Activated B cell treated with CpG ODN at 0.5 μM for 24 hours (primary cell): ENCODE results near the gene GTPBP3. TPM values are rescaled to one million over a fixed set of nuclear protein-coding genes. Genes with fewer than 3 reads are reported as not detected.

ENCODE experiments used
- ATAC-seq: fragments of 200-7000 bp; cut with Tn5 transposase; one replicate; pipeline ENCODE4 v1.10.0; 2021; ENCODE audit warnings: low read depth, mild to moderate bottlenecking, moderate library complexity
- CTCF ChIA-PET: fragments of 350-600 bp; sonication (Branson Sonifier 250); formaldehyde crosslinking; loops from one replicate; lab custom pipeline; 2021; ENCODE audit warnings: antibody characterized with exemption; lab: Charles Lee
- POLR2A ChIA-PET: fragments of 350-600 bp; sonication (Branson Sonifier 250); formaldehyde crosslinking; loops from one replicate; lab custom pipeline; 2021; ENCODE audit warnings: antibody characterized with exemption; lab: Charles Lee
- DNase-seq: peaks from one replicate; pipeline ENCODE4 v3.0.0; 2022
- H3K27ac Mint-ChIP-seq: one replicate; pipeline ENCODE4 v1.8.0; 2020; ENCODE audit warnings: mixed read lengths
- H3K27me3 Mint-ChIP-seq: one replicate; pipeline ENCODE4 v1.8.0; 2021; ENCODE audit warnings: mixed read lengths
- H3K36me3 Mint-ChIP-seq: one replicate; pipeline ENCODE4 v1.8.0; 2021; ENCODE audit warnings: low read depth, mixed read lengths
- H3K4me1 Mint-ChIP-seq: one replicate; pipeline ENCODE4 v1.8.0; 2021; ENCODE audit warnings: mixed read lengths
- H3K4me3 Mint-ChIP-seq: one replicate; pipeline ENCODE4 v1.8.0; 2020; ENCODE audit warnings: mild to moderate bottlenecking, mixed read lengths
- H3K9me3 Mint-ChIP-seq: one replicate; pipeline ENCODE4 v1.8.0; 2020; ENCODE audit warnings: mixed read lengths
- CTCF ChIP-seq: fragments of 200-600 bp; IDR thresholded peaks from one replicate; pipeline ENCODE4 v1.8.0; 2022; ENCODE audit warnings: antibody characterized with exemption, mild to moderate bottlenecking
- intact Hi-C: fragments of 100-400 bp; cut with micrococcal nuclease; formaldehyde crosslinking; loops from one replicate; pipeline ENCODE4 v1.15.1; 2024
- total RNA-seq: library from RNA; stranded (reverse); gene quantifications from 2 replicates; pipeline ENCODE4 v1.2.3, GENCODE V29; 2022

Gene GTPBP3
- total RNA-seq, 1 donor from 2014 or later, result 40.2 TPM

GRCh38 chr19:17330262-17331044 is 6.9 kb upstream of the GTPBP3 start:
- Mint-ChIP-seq H3K4me1 (peaks cover 28% of the 10 kb centered on the region), H3K27ac (no peak overlapping the region), H3K4me3 (peak overlapping the region; percentile 35), H3K36me3 (no peaks in the 10 kb centered on the region), H3K9me3 (no peaks in the 10 kb centered on the region), H3K27me3 (peaks cover 6% of the 10 kb centered on the region)
- DNase-seq (no peak), ATAC-seq (no peak)
- CTCF ChIA-PET, result no interaction called here
- POLR2A ChIA-PET, result interaction anchor here (0.6 to 1.2 kb wide), 3 partner anchors 21 to 102 kb away, joined by 3 to 4 read pairs (median 3); partner anchors contain the start of gene DDA1
- intact Hi-C loops, result loop anchor here (10.0 kb wide), 1 partner anchor 424 kb away; the partner anchor contains the start of gene FCHO1
- no peak for TF ChIP-seq CTCF

DNA sequence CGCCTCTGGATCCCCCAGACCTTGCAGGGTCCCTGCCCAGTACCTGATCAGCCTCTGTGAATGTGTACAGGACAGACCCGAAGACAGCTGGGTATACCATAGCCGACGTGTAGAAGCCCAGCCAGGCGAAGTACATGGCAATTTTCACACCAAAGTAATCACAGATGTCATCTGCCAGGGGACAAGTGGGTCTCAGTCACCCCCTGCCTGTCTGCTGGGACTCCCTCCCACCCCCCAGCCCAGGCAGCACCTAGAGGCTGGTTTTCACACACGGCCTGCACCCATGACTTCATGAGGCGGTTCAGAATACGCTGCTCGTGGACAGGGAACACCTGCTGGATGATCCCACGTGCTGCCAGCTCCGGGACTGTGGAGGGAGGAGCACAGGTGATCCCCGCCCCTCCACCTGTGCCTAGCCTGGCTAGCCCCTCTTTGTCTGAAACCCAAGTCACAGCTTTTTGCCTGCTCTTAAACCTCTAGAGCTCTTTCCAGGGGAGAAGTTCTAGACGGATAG is 6.3 kb upstream of the GTPBP3 start:
- Mint-ChIP-seq H3K27ac (no peak overlapping the region), H3K27me3 (peaks cover 6% of the 10 kb centered on the region), H3K4me3 (no peak overlapping the region), H3K36me3 (no peaks in the 10 kb centered on the region), H3K9me3 (no peaks in the 10 kb centered on the region), H3K4me1 (peaks cover 30% of the 10 kb centered on the region)
- POLR2A ChIA-PET, result interaction anchor here (0.6 to 1.2 kb wide), 3 partner anchors 22 to 103 kb away, joined by 3 to 4 read pairs (median 3); partner anchors contain the start of gene DDA1
- no peak for TF ChIP-seq CTCF
- intact Hi-C loops, result loop anchor here (10.0 kb wide), 1 partner anchor 424 kb away; the partner anchor contains the start of gene FCHO1
- ATAC-seq (no peak), DNase-seq (no peak)
- CTCF ChIA-PET, result no interaction called here

DNA sequence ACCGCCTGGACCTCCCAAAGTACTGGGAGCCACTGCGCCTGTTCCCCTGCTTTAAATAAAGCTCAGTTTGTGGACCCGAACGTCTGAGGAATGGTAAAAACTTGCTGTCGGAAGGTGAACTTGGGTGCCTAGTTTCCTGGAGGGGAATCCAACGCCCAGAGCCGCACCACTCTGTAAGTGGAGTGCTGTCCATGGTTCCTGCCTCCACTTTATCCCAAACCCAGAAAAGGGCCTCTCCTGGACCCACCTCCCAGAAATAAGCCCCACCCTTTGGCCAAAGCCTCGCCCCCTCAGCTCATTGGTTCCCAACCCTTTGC is 5.0 kb upstream of the GTPBP3 start:
- Mint-ChIP-seq H3K9me3 (no peaks in the 10 kb centered on the region), H3K27me3 (peaks cover 6% of the 10 kb centered on the region), H3K4me1 (peaks cover 39% of the 10 kb centered on the region), H3K4me3 (no peak overlapping the region), H3K36me3 (peaks cover 9% of the 10 kb centered on the region), H3K27ac (no peak overlapping the region)
- POLR2A ChIA-PET, result interaction anchor here (1.0 to 2.0 kb wide), 2 partner anchors 23 to 59 kb away, joined by 3 to 13 read pairs; partner anchors contain the start of gene DDA1
- CTCF ChIA-PET, result interaction anchor here (1.1 to 1.7 kb wide), 3 partner anchors 23 to 54 kb away, joined by 3 to 9 read pairs (median 3); partner anchors contain the start of genes DDA1 and MRPL34
- TF ChIP-seq CTCF, result no peak
- intact Hi-C loops, result loop anchor here (10.0 kb wide), 1 partner anchor 422 kb away; the partner anchor contains the start of gene FCHO1
- no peak for DNase-seq
- ATAC-seq, result no peak

DNA sequence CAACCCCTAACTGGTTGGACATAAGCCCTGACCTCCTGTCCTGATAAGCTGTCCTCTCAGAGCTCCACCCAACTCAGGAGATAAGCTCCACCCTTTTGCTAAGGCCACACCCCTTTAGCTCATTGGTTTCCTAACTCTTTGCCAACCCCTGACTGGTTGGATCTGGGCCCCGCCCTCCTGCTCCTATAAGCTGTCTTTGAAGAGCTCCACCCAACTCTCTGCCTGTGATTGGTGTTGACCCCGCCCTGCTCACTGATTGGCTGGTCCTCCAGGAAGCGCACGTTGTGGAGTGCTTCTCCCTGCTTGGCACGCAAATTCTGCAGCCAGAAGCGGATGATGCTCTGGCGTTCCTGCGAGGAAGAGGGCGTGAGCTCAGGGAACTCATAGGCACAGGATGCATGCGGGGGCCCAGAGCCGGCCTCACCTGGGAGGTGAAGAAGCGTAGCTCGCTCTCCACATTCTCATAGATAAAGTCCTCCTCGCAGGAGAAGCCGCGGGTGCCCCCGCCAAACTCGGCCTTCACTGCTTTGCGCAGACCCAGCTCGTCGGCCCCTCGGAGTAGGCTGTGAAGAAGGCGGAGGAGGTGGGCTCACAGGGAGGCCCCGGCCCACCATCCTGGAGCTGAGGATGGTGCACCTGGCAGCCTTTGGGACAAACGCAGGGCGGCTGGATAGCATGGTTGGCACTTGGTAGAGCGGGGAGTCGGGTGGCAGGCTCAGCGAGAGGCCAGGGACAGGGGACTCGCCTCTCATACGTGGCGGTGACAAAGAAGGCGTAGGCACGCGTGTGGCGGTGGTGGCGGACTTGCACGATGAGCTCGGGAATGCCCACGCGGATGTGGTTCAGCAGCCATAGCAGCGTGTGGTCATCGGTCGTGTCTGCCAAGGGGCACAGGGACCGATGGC is 4.4 kb upstream of the GTPBP3 start:
- no peak overlapping the region for H3K27ac Mint-ChIP-seq

More for the DNA sequence above, 4.4 kb upstream of the GTPBP3 start:
- Mint-ChIP-seq H3K4me1 (peaks cover 39% of the 10 kb centered on the region), H3K36me3 (peaks cover 12% of the 10 kb centered on the region), H3K4me3 (peak overlapping the region; percentile 11), H3K9me3 (no peaks in the 10 kb centered on the region), H3K27me3 (peaks cover 6% of the 10 kb centered on the region)
- CTCF ChIA-PET, result interaction anchor here (1.1 to 1.7 kb wide), 3 partner anchors 24 to 53 kb away, joined by 3 to 9 read pairs (median 3); partner anchors contain the start of genes DDA1 and MRPL34
- DNase-seq, result no peak
- no peak for TF ChIP-seq CTCF
- intact Hi-C loops, result loop anchor here (10.0 kb wide), 1 partner anchor 422 kb away; the partner anchor contains the start of gene FCHO1
- ATAC-seq, result no peak
- POLR2A ChIA-PET, result interaction anchor here (0.6 to 2.0 kb wide), 12 partner anchors 8 to 190 kb away, joined by 3 to 13 read pairs (median 4); partner anchors contain the start of genes BST2 and DDA1
